Measurements from ENCODE around the gene REN.

Gene REN

DNA sequence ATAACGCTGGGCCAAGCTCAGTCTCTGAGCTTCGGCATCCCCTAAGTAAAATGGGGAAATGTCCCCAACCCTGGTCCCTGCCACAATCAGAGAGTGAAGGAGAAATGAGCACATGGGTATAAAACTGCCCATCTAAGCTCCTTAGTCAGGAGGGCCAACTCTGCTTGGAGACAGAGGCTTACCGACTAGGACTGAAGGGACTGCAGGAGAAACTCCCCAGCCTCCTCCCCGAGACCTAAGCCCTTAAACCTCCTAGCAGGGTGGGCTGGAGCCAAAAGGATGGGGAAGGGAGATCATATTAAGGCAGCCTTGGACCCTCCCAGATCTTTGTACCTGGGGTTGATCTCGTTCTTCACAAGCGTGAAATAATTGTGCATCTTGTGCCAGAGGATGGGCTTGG lies 19.8 kb downstream of the REN start:
- H3K4me3 Mint-ChIP-seq = no peak overlapping the region
- no peaks in the 10 kb centered on the region for H3K9me3 Mint-ChIP-seq
- DNase-seq = no peak
- peaks cover 3 to 9% of the 10 kb centered on the region in 2 donors for H3K27me3 Mint-ChIP-seq
- no peak for ATAC-seq (replicated peaks)
- no peak overlapping the region for H3K27ac Mint-ChIP-seq
- peaks cover 3% of the 10 kb centered on the region for H3K36me3 Mint-ChIP-seq (ENCODE audit: insufficient read depth)
- H3K4me1 Mint-ChIP-seq (ENCODE audit: low read depth in 2 of 2) = peaks cover 0 to 4% of the 10 kb centered on the region in 2 donors

DNA sequence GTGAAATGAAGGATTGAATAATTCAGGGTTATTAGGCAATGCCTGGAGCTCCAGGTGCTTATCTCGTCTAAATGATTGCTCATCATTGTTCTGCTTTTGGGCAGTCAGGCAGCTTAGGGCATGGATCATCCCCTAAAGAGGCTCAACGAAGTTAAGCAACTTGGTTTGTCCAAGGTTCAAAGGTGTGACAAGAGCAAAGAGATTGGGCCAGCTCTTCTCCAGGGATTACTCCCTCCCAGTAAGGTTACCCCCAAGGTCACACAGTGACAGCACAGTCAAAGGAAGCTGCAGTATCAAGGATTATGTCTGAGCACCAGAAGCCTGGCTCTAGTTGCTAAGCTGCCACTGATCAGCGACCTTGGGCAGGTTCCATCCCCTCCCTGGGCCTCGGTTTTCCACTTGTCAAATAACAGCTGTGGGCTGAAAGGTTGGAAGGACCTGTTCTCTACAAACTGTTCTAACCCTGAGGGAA lies 21.1 kb downstream of the REN start:
- Mint-ChIP-seq H3K27ac (no peak overlapping the region), H3K9me3 (no peaks in the 10 kb centered on the region), H3K27me3 (peaks cover 6 to 9% of the 10 kb centered on the region in 2 donors), H3K4me1 (ENCODE audit: low read depth in 2 of 2) (peaks cover 0 to 2% of the 10 kb centered on the region in 2 donors), H3K36me3 (ENCODE audit: insufficient read depth) (peaks cover 12% of the 10 kb centered on the region), H3K4me3 (no peak overlapping the region)
- ATAC-seq (replicated peaks) (no peak), DNase-seq (no peak)

GRCh38 chr1:204143276-204144041 lies 22.7 kb downstream of the REN start:
- Mint-ChIP-seq H3K4me3 (no peak overlapping the region), H3K9me3 (no peaks in the 10 kb centered on the region), H3K36me3 (ENCODE audit: insufficient read depth) (peaks cover 12% of the 10 kb centered on the region), H3K27me3 (peaks cover 6 to 9% of the 10 kb centered on the region in 2 donors), H3K4me1 (ENCODE audit: low read depth in 2 of 2) (no peaks in the 10 kb centered on the region), H3K27ac (no peak overlapping the region)
- no peak for DNase-seq
- ATAC-seq (replicated peaks) = no peak

GRCh38 chr1:204142032-204142974 lies 23.8 kb downstream of the REN start:
- no peak for ATAC-seq (replicated peaks)
- H3K27ac Mint-ChIP-seq = no peak overlapping the region
- no peak overlapping the region for H3K4me3 Mint-ChIP-seq
- DNase-seq = no peak
- peaks cover 6 to 9% of the 10 kb centered on the region in 2 donors for H3K27me3 Mint-ChIP-seq
- H3K36me3 Mint-ChIP-seq (ENCODE audit: insufficient read depth) = peaks cover 12% of the 10 kb centered on the region
- H3K4me1 Mint-ChIP-seq (ENCODE audit: low read depth in 2 of 2) = no peaks in the 10 kb centered on the region
- H3K9me3 Mint-ChIP-seq = no peaks in the 10 kb centered on the region

DNA sequence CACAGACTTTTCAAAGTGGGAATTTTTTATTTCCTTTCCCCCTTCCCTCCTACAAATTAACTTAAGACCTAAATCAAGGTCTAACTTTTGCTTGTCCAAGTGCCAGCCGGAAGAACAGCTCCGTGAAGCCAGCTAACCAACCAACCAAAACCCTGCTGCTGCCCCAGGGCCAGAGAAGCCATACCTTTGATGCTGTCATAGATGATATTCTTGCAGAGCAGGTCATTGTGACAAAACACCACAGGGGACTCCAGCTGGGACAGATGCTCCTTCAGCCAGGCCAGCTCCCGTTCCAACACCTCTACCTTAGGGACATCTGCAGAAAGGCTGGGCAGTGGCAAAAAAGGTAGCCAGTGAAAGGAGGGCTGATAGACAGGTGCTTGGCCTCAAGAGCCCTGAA lies 25.0 kb downstream of the REN start:
- ATAC-seq (replicated peaks) (no peak), DNase-seq (no peak)
- Mint-ChIP-seq H3K9me3 (no peaks in the 10 kb centered on the region), H3K27ac (no peak overlapping the region), H3K4me1 (ENCODE audit: low read depth in 2 of 2) (no peaks in the 10 kb centered on the region), H3K36me3 (ENCODE audit: insufficient read depth) (peaks cover 12% of the 10 kb centered on the region), H3K4me3 (no peak overlapping the region), H3K27me3 (peaks cover 6 to 9% of the 10 kb centered on the region in 2 donors)

DNA sequence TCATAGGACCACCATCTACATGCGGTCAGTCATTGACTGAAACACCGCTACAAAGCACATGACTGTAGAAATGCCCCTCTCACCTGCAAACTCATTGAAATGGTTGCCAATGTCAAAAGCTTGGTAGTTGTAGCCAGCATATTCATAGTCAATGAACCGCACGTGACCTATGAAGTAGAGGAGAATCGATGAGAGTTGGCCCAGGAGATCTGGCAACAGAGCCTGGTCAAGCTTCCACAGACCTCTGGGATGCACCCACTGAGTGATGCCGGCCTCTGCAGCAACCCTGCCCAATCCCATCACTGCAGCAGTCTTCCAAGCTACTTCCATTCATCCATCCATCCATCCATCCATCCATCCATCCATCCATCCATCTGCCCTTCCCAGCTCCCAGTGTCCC lies 26.2 kb downstream of the REN start:
- Mint-ChIP-seq H3K9me3 (no peaks in the 10 kb centered on the region), H3K36me3 (ENCODE audit: insufficient read depth) (peaks cover 12% of the 10 kb centered on the region), H3K27ac (no peak overlapping the region), H3K4me3 (no peak overlapping the region), H3K27me3 (peaks cover 8 to 12% of the 10 kb centered on the region in 2 donors), H3K4me1 (ENCODE audit: low read depth in 2 of 2) (no peaks in the 10 kb centered on the region)
- no peak for DNase-seq
- ATAC-seq (replicated peaks) = no peak

DNA sequence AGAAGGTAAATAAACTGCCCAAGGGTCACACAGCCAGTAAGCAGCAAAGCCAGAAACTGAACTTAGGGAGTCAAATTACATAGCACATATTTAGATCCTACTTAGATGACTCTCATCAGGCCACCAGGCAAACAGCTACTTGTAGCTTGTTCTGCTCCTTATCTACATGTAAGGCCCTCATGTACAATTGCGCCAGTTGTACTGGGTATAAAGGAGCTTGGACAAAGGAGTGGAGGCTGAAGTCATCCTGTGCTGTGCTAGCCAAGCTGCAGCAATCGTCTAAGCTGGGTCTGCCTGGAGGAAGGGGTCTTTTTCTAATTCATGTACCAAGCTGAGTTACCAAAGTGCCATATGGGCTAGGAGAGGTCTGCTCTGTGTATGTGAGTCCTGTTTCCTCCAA lies 27.0 kb downstream of the REN start:
- Mint-ChIP-seq H3K4me1 (ENCODE audit: low read depth in 2 of 2) (no peaks in the 10 kb centered on the region), H3K9me3 (no peaks in the 10 kb centered on the region), H3K27ac (no peak overlapping the region), H3K4me3 (no peak overlapping the region), H3K36me3 (ENCODE audit: insufficient read depth) (peaks cover 12% of the 10 kb centered on the region), H3K27me3 (peaks cover 0 to 12% of the 10 kb centered on the region in 2 donors)
- ATAC-seq (replicated peaks) = no peak
- DNase-seq = no peak

DNA sequence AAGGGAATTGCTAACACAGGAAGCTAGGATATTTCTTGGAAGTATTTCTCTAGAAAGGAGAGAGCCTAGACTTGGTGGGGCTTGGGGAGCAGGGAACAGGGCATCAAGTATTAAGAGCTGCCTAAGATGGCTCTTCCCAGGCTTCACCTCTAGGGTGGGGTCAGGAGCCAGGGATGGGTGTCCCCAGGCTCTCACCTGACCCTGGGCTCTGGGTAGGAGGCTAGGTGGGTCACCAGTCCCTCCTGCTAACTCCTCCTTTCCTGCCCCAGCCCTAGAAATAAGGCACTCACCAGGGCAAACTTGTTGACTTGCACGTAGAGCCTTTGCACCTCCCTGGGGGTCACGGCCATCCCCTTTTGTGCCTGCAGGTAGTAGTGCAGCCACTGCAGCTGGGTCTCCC lies 29.3 kb downstream of the REN start:
- H3K27ac Mint-ChIP-seq = no peak overlapping the region
- peaks cover 0 to 12% of the 10 kb centered on the region in 2 donors for H3K27me3 Mint-ChIP-seq
- H3K9me3 Mint-ChIP-seq = no peaks in the 10 kb centered on the region
- DNase-seq (no peak), ATAC-seq (replicated peaks) (no peak)
- H3K4me1 Mint-ChIP-seq (ENCODE audit: low read depth in 2 of 2) = no peaks in the 10 kb centered on the region
- H3K4me3 Mint-ChIP-seq = no peak overlapping the region
- H3K36me3 Mint-ChIP-seq (ENCODE audit: insufficient read depth) = peaks cover 12% of the 10 kb centered on the region

DNA sequence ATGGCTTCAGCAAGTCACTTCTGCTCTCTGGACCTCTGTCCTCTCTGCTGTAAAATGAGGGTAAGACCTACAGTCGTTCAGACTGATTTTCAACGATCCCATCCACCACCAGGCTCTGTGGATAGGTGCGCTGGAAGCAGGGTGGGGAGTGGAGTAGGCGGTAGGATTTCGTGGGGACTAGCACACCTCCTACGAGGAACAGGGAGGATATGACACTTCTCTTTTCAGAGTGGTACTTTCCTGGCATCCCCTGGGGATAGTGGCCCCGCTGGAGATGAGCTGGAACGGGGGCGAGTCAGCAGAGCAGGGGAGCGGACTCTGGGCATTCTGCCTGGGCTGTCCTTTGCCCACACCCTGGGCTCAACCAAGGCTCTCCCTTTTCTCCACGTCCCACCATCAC lies 32.0 kb downstream of the REN start:
- Mint-ChIP-seq H3K36me3 (ENCODE audit: insufficient read depth) (no peaks in the 10 kb centered on the region), H3K4me1 (ENCODE audit: low read depth in 2 of 2) (peaks cover 3% of the 10 kb centered on the region in 2 donors), H3K27ac (no peak overlapping the region), H3K27me3 (peaks cover 0 to 6% of the 10 kb centered on the region in 2 donors), H3K9me3 (no peaks in the 10 kb centered on the region), H3K4me3 (no peak overlapping the region)
- ATAC-seq (replicated peaks) (no peak), DNase-seq (no peak)

DNA sequence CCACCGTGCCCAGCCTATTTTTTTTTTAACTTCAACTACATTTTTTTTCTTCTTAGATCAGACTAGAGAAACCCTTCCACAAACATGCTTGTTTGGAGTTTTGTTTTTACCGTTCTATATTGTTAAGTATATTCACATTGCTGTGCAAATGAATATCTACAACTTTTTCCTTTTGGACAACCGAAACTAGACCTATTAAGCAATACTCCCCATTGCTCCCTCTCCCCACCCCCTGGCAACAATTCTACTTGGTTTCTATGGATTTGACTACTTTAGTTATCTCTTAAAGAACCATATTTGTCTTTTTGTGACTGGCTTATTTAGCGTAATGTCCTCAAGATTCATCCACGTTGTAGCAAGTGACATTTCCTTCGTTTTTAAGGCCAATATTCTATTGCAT lies 33.4 kb downstream of the REN start:
- Mint-ChIP-seq H3K9me3 (no peaks in the 10 kb centered on the region), H3K36me3 (ENCODE audit: insufficient read depth) (no peaks in the 10 kb centered on the region), H3K27me3 (peaks cover 0 to 6% of the 10 kb centered on the region in 2 donors), H3K4me3 (no peak overlapping the region), H3K4me1 (ENCODE audit: low read depth in 2 of 2) (peaks cover 8 to 10% of the 10 kb centered on the region in 2 donors), H3K27ac (peak overlapping the region in 1 of 2 donors; percentile 20)
- ATAC-seq (replicated peaks) = no peak
- no peak for DNase-seq

DNA sequence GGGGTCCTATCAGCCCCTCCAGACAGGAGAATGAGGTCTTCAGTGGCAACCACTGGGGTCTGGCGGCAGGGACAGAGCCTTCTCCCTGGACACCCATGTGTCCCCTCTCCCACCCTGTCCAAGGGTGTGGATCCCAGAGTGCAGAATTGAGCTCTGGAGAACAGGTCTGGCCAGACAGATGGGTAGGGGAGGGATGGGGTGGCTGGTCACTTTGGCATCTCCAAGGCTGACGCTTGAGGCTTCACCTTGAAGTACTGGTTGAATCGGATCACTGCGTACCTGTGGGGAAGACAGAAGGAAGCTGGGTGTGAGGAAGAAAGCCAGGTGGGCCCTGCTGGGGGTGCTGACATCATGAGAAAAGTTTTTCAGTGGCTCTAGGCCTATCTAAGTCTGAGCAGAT lies 34.2 kb downstream of the REN start:
- no peak for DNase-seq
- Mint-ChIP-seq H3K27me3 (peaks cover 0 to 6% of the 10 kb centered on the region in 2 donors), H3K27ac (peak overlapping the region in 1 of 2 donors; percentile 10), H3K36me3 (ENCODE audit: insufficient read depth) (no peaks in the 10 kb centered on the region), H3K9me3 (no peaks in the 10 kb centered on the region), H3K4me1 (ENCODE audit: low read depth in 2 of 2) (peaks cover 8 to 10% of the 10 kb centered on the region in 2 donors), H3K4me3 (no peak overlapping the region)
- no peak for ATAC-seq (replicated peaks)

DNA sequence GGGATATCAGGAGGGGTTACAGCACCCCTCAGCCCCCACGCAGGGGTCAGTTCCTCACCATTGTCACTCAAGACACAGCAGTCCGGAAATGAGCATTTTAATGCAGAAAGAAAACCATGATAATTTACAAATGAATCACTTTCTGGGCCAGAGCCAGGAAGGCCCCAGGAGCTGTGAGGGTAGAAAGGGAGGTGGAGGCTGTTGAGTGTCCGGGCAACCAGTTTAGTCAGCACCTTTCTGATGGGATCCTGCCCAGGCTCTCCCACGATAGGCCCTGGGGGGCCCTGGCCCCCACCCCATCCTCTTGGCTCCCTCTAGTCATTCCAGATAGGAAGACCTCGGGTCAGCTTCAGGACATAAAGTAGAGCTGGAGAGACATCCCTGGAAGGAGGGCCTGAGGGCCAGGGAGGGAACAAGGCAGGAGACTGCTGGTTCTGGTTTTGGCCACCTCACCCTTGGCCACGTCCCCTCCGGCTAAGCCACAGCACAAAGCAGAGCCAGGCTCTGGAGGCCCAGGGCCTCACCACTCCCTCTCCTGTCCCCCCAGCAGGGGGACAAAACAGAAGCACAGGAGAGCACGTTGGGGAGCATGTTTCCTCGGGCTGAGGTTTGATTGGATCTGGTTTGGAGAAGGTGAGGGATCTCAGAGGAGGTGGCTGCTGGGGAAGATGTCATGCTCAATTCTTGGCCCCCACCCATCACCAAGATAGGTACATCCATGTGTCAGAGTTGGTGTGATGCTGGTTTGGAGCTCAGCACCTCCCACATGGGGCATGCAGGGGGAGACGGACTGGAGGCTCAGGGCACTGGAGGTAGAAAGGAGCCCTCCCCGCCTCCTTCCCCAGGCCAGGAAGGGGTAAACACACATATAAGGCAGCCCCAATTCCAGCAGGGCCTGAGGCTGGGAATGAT lies 34.9 kb downstream of the REN start:
- Mint-ChIP-seq H3K4me3 (no peak overlapping the region), H3K27me3 (peaks cover 0 to 6% of the 10 kb centered on the region in 2 donors), H3K27ac (peak overlapping the region in 1 of 2 donors; percentile 69), H3K9me3 (no peaks in the 10 kb centered on the region), H3K4me1 (ENCODE audit: low read depth in 2 of 2) (peaks cover 8 to 12% of the 10 kb centered on the region in 2 donors), H3K36me3 (ENCODE audit: insufficient read depth) (no peaks in the 10 kb centered on the region)
- ATAC-seq (replicated peaks) (no peak), DNase-seq (no peak)

GRCh38 chr1:204130178-204130577 lies 36.0 kb downstream of the REN start:
- Mint-ChIP-seq H3K4me1 (ENCODE audit: low read depth in 2 of 2) (peaks cover 8 to 12% of the 10 kb centered on the region in 2 donors), H3K9me3 (no peaks in the 10 kb centered on the region), H3K4me3 (no peak overlapping the region), H3K27me3 (no peaks in the 10 kb centered on the region), H3K27ac (no peak overlapping the region), H3K36me3 (ENCODE audit: insufficient read depth) (no peaks in the 10 kb centered on the region)
- ATAC-seq (replicated peaks) (no peak), DNase-seq (no peak)

All from effector memory CD8-positive, alpha-beta T cell (primary cell).